ENCODE measurements around the gene ITPRID1.

ITPRID1 gene

GRCh38 chr7:31695859-31696614 lies 182.1 kb downstream of the ITPRID1 start:
- no peaks in the 10 kb centered on the region for H3K9me3 ChIP-seq (ENCODE audit: control insufficient read depth, low read length)

GRCh38 chr7:31699050-31699449 lies 185.2 kb downstream of the ITPRID1 start:
- no peak for DNase-seq (ENCODE audit: low read depth)
- Histone ChIP-seq H3K4me1 (ENCODE audit: control insufficient read depth, insufficient read depth, low read length) (peaks cover 12% of the 10 kb centered on the region), H3K4me3 (ENCODE audit: low read length) (no peak overlapping the region), H3K9ac (ENCODE audit: low read length) (no peak overlapping the region), H3K36me3 (ENCODE audit: control insufficient read depth, insufficient read depth, low read length, severe bottlenecking) (no peaks in the 10 kb centered on the region), H3K9me3 (ENCODE audit: control insufficient read depth, low read length) (no peaks in the 10 kb centered on the region), H3K27me3 (replicated peaks; ENCODE audit: control insufficient read depth, insufficient read depth, low read length) (peaks cover 8% of the 10 kb centered on the region)

More at GRCh38 chr7:31695859-31696614, 182.1 kb downstream of the ITPRID1 start:
- Histone ChIP-seq H3K4me1 (ENCODE audit: control insufficient read depth, insufficient read depth, low read length) (peaks cover 18% of the 10 kb centered on the region), H3K4me3 (ENCODE audit: low read length) (no peak overlapping the region), H3K27me3 (replicated peaks; ENCODE audit: control insufficient read depth, insufficient read depth, low read length) (peaks cover 10% of the 10 kb centered on the region), H3K9ac (ENCODE audit: low read length) (no peak overlapping the region), H3K36me3 (ENCODE audit: control insufficient read depth, insufficient read depth, low read length, severe bottlenecking) (no peaks in the 10 kb centered on the region)
- DNase-seq (ENCODE audit: low read depth), result peak; percentile 2

DNA sequence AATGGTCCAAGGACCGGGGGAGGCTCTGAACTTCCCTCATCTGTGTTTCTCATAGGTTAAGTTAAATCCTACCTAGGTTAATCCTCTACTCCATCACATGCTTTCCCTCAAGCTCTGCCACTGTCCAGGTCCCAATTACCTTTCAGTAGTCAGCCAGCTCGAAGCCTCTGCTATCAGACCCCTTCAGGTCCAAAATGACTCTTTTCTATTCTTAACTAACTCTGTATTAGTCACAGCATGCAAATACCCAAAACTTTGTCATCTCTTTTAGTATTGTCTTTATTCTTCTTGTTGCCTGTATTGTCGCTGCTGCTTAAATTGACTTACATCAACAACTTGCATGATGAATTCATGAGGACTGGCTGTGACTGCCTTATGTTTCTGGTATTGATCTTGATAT lies 188.5 kb downstream of the ITPRID1 start:
- H3K27me3 ChIP-seq (replicated peaks; ENCODE audit: control insufficient read depth, insufficient read depth, low read length), result peaks cover 13% of the 10 kb centered on the region
- H3K4me1 ChIP-seq (ENCODE audit: control insufficient read depth, insufficient read depth, low read length), result no peaks in the 10 kb centered on the region
- H3K9me3 ChIP-seq (ENCODE audit: control insufficient read depth, low read length), result no peaks in the 10 kb centered on the region
- H3K4me3 ChIP-seq (ENCODE audit: low read length), result no peak overlapping the region
- DNase-seq (ENCODE audit: low read depth), result no peak
- no peak overlapping the region for H3K9ac ChIP-seq (ENCODE audit: low read length)
- no peaks in the 10 kb centered on the region for H3K36me3 ChIP-seq (ENCODE audit: control insufficient read depth, insufficient read depth, low read length, severe bottlenecking)

- Histone ChIP-seq H3K4me1 (ENCODE audit: control insufficient read depth, insufficient read depth, low read length) (no peaks in the 10 kb centered on the region), H3K27me3 (replicated peaks; ENCODE audit: control insufficient read depth, insufficient read depth, low read length) (peaks cover 8% of the 10 kb centered on the region), H3K9me3 (ENCODE audit: control insufficient read depth, low read length) (no peaks in the 10 kb centered on the region), H3K4me3 (ENCODE audit: low read length) (no peak overlapping the region), H3K36me3 (ENCODE audit: control insufficient read depth, insufficient read depth, low read length, severe bottlenecking) (no peaks in the 10 kb centered on the region), H3K9ac (ENCODE audit: low read length) (no peak overlapping the region)
- DNase-seq (ENCODE audit: low read depth), result no peak
Measured at GRCh38 chr7:31705377-31705776, 191.5 kb downstream of the ITPRID1 start.

DNA sequence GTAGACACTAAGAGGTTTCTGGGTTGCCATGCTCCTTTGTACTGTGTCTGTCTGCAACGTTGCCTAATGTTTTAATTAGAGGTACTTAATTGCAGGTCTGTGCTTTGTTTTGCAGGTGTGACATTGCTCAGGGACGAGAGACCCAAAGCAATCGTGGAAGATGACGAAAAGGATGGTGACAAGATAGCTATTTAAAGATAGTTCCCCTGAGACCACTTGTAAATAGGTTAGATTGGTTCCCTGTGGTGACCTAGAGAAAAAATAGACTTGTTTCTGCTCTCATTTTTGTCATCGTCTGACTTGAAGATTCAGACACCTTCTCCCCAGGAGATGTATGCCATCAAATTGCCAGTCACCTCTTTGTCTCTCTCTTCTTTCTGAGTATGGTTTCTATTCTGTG lies 193.2 kb downstream of the ITPRID1 start:
- H3K9ac ChIP-seq (ENCODE audit: low read length), result no peak overlapping the region
- H3K36me3 ChIP-seq (ENCODE audit: control insufficient read depth, insufficient read depth, low read length, severe bottlenecking), result no peaks in the 10 kb centered on the region
- peaks cover 8% of the 10 kb centered on the region for H3K27me3 ChIP-seq (replicated peaks; ENCODE audit: control insufficient read depth, insufficient read depth, low read length)
- H3K9me3 ChIP-seq (ENCODE audit: control insufficient read depth, low read length), result no peaks in the 10 kb centered on the region
- no peaks in the 10 kb centered on the region for H3K4me1 ChIP-seq (ENCODE audit: control insufficient read depth, insufficient read depth, low read length)
- no peak for DNase-seq (ENCODE audit: low read depth)
- no peak overlapping the region for H3K4me3 ChIP-seq (ENCODE audit: low read length)

Measured in adipocyte (in vitro differentiated cells).